Measurements from ENCODE around the gene DPP9.

Gene DPP9

GRCh38 chr19:4635754-4636116 is 87.9 kb downstream of the DPP9 start:
- no peak for DNase-seq (ENCODE audit: low read depth in 1 of 2, low spot score in 1 of 2)
- in situ Hi-C loops (cut with HindIII; ENCODE audit: low pct_unique_long_range_greater_than_20kb, low sequenced_read_pairs), result no loop called here
- TF ChIP-seq JUND (IDR thresholded peaks at IDR 0.05; ENCODE audit: low read depth), result no peak

- in situ Hi-C loops (cut with HindIII; ENCODE audit: low pct_unique_long_range_greater_than_20kb, low sequenced_read_pairs), result no loop called here
- peak in 1 of 2 experiments; percentile 56 for DNase-seq (ENCODE audit: low read depth in 1 of 2, low spot score in 1 of 2)
- no peak for TF ChIP-seq JUND (IDR thresholded peaks at IDR 0.05; ENCODE audit: low read depth)
Observed at GRCh38 chr19:4633140-4633967, 90.3 kb downstream of the DPP9 start.
